ENCODE results near the gene ARPIN.
"Not testable (repeated sequence)": the region's sequence is repeated elsewhere in the genome, so short reads cannot be mapped to it uniquely, and the experiment has no call there.

The ARPIN gene

DNA sequence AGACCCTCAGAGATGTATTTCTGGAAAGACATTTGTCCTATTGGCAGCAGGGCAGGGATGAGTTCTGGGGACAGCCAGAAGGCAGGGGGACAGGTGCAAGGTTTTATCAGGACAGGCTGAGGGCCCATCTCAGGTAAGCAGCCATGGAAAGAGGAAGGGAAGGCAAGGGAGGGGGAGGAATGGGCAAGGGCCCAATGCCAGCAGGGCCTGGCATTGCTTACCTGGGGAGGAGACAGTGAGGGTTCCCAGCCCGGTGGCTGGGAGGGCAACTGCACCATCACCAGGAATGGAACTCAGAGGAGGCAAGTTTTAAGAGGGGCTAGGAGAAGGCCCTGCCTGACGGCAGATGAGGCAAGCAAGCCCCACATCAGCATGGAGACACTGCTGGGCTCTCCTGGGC is 3.1 kb downstream of the ARPIN start:
- no peak for DNase-seq

DNA sequence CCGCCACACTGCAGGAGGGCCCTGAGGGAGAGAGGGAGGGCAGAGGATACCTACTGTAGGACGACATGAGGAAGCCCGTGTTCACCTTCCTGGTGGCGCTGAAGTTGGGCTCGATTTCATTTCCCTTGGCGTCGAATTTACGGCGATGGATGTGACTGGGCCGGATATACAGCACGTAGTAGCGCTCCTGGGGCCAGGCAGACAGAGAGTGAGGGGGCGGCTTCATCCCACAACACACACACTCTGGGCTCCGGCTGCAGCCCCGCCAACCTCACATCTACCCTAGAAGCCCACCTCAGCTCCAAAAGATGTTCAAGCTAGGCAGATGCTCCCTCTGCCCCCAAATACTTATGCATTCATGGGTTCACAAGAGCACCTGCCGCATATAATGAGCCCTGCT is 4.5 kb downstream of the ARPIN start:
- DNase-seq, result no peak

DNA sequence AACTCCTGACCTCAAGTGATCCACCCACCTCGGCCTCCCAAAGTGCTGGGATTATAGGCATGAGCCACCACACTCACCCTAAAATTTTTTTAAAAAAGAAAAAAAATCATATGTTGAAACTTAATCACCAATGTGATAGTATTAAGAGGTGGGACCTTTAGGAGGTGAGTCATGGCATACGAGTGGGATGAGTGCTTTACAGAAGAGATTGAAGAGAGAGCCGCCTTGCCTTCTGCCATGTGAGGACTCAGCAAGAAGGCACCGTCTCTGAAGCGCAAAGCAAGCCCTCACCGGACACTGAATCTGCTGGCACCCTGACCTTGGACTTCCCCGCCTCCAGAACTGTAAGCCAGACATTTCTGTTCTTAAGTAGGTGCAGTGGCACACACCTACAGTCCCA is 5.5 kb downstream of the ARPIN start:
- no peak for DNase-seq

DNA sequence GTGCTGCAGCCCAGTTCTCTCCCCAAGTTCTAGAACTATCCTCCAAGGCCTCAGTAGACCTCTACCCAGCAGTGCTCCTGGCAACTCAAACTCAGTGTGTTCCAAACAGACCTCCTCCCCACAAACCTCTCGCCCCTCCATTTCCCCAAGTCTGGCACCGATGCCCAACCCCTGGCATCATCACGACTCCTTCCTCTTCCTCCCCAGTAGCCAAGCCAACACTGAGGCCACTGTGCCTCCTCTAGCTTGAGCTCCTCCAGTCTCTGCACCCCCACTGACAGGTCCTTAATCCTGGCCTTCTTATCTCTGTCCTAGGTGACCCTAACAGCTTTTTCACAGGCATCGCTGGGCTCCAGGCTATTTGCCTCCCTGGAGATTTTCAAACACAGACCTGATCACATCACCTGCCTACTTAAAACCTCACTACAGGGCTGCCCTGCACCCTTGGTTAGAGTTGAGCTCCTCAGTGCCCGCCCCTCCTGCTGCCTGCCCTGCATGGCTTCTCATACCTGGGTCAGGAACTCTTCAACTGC is 6.8 kb downstream of the ARPIN start:
- no peak for DNase-seq

DNA sequence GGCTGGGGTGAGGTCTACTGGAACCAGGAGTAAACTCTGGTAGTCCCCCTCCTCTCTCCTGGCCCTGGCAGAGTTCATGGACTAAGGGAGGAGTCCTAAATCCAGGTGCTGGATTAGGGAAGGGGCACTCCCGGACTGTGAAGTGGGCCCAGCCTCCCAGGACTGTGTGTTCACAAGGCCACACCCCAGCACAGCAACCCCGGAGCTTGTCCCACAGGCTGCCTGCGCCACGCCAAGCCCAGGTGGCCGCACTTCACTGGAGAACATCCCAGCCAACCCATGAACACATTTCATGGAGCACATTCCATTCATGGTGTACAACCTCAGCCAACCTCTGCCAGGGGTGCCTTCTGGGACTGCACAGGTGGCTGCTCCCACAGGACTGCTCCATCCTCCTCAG is 8.2 kb downstream of the ARPIN start:
- no peak for DNase-seq

DNA sequence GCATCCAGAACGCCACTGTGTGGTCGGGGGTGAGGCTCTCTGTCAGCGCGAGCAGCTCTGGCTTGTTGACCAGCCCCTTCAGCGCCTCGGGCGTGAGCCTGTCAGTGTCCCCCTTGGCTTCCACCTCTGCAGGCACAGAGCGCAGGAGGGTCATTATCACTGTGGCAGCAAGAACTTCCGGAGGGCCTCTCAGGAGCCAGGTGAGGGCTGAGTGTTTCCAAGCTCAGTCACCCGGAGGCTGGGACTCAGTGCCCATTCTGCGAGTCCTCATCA is 9.0 kb downstream of the ARPIN start:
- DNase-seq, result no peak

DNA sequence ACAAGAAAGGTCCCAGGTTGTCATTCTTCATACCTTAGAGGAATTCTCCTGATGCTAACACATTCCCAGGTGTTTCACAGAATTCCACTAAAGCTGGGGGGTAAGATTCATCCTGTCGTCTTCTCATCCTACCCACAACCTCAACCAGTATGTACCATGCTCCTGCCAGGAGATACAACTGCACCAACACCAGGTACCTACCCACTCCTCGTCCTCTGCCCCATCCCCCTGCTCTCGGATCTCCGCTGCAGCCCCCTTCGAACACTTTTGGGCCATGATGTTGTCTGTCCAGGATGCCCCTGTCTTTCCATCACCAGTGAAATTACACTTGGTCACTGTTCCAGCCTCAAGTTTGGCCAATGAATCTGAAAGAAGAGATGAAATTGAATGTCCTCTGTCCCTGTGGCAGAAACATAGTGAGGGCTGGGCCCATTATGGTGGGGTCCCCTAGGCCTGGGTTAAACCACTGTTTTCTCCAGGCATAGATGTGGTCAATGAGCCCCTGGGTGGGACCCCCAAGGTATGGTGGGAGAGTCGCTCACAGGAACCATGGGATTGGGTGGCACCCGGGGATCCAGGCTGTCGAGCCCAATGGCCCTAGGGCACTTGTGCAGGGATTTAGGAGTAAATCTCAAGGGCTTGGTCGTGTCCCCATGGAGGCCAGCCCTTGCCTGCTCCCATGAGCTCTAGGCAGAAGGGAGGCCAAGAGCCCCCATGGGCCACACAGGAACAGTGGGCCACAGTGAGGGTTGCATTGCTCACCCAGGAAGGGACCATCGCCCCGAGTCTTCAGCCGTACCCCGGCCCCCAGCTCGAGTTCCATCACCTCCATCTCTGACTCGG is 9.5 kb downstream of the ARPIN start:
- no peak for DNase-seq

DNA sequence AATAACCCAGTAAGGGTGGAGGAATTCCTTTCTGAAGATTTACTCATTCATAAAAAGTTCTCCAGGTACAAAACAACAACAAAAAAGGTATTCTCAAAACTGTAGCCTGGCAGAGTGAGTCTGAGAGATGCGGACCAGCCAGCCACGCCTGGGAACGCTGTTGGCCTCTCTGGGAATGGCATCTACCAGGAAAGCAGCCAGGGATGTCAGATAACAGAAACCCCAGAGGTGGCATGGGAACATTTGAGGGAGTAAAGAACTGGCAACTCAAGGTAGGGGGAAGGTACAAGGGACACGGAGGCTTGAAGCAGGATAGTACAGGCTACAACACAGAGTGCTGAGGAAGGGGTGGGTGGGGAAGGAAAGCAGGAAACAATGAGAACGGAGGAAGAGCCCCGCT is 11.9 kb downstream of the ARPIN start:
- DNase-seq, result no peak

DNA sequence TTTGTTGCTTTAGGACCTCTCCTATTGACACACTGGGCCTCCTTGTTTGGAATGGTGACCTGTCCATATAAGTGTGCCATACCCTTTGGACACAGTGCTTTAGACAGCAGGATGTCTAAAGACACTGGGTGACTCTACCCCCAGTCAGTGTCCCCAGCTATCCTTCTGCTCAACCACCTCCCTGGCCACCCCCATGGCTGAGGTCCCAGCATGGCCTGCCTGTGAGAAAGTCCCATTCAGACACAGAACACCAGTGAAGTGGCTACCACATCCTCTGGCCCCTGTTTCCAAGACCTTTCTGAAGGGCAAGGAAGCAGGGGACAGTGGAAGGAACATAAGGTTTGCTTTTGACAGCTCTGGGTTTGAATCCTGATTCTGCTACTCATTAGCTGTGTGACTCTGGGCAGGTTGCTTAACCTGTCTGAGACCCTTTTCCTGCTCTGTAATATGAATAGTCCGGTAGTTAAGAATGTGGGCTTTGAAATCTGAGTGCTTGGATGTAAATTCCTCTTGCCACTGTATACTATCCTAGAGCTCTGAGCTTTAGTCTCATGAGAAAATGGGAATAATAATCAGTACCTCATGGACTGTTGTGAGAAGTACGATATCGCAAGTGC is 12.7 kb downstream of the ARPIN start:
- DNase-seq, result no peak

DNA sequence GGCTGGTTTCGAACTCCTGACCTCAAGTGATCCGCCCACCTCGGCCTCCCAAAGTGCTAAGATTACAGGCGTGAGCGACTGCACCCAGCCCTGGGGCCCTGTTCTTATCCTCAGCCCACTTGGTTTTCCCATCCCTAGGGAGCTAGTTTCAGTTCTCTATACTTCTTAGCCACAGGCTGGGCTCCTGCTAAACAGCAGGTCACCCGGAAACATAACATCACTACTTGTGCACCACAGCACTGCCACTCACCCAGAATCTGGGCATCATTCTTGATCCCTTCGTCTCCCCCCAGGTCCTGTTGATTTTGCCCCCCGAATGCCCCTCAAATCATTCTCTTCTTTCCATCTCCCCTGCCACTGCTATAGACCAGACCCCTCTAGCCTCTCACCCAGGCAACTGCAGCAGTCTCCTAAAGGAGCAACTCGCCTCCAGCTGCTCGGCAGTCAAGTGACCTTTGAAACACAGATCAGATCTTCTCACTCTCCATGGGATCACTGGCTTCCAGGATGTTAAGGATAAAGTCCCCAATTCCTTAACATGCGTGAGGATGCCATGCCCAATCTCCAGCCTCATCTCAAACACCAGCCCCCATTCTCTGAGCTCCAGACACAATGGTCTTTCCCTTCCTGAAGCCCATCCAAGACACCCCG is 13.3 kb downstream of the ARPIN start:
- DNase-seq, result no peak

DNA sequence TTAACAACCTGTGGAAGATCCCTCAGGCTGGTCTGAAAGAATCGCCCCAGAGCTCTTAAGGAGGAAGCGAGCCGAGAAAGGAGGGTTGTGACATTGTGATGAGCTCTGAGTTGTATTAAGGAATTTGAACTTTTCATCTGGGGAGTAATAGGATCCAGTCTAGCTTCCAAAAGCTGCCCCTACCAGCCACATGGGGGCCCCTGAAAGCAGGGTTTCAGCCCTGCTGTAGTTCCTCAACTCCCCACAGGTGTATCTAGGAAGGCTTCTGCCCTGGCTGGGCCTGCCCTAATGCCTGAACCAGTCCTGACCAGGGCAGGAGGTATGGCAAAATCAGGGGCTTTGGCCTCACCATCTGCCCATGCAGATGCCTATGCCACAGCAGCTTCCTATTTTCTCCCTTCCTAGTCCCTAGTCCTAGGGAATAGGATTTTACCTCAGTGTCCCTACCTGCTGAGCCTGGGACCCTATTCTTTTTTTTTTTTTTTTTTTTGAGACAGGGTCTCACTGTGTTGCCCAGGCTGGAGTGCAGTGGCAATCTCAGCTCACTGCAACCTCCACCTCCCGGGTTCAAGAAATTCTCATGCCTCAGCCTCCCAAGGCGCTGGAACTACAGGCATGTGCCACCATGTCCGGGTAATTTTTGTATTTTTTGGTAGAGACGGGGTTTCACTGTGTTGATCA is 14.0 kb downstream of the ARPIN start:
- peak; percentile 30 to 80 for DNase-seq

DNA sequence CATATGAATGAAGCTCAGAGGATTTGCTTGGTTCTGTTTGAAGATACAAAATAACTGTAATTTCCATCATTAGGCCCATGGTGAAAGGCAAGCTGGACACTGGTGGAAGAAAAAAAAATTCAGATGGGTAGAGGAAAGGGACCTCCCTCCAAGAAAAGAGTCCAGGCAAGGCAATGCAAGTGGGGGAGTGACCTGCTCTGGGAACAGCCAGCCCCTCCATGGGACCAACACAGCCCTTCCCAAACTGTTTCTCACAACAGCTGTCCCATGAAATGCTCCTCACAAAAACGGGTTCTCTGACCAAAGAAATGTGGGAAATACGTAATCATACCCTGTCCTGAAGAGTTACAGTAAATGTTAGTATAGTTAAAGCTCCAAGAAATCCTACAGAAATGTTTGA is 14.6 kb downstream of the ARPIN start:
- no peak for DNase-seq

DNA sequence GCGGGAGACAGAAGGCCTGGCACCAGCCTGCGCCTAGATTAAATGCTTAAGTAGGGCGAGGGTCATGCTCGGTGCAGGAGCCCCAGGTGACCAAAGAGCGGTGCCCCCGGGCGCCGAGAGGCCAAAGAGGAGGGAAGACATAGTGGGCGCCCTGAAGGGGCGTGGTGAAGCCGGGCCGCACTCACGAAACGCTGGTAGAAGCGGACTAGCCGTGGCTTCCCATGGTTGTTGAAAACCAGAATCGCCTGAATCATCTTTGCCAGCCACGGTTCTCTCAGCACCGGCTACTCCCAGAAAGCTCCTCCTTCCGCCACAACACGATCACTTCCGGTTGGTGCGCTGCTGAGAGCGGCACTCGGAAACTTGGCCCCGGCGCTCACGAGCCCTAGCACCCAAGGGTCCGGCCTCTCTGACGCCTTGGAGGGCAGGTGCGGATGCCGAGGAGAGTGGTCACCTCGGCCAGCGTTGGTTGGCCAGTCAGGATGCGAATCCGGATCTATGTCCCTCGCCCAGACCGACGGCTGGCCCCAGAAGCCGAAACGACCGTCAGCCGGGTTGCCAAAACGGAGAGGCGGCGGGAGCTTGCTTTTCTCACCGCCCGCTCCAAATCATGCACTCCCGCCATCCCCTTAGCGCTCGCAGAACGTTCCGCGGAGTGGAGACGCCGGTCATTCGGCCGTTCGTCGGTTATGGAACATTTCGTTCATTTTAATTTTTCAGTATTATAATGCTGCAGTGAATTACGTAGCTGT is 18.9 kb downstream of the ARPIN start, which contains the start of gene AP3S2:
TSS of gene AP3S2 (minus strand) at position 299 of the 752 bp plus-strand sequence. CDS start at position 254, 45 bp downstream.
- DNase-seq, result peak; percentile 92 to 96

DNA sequence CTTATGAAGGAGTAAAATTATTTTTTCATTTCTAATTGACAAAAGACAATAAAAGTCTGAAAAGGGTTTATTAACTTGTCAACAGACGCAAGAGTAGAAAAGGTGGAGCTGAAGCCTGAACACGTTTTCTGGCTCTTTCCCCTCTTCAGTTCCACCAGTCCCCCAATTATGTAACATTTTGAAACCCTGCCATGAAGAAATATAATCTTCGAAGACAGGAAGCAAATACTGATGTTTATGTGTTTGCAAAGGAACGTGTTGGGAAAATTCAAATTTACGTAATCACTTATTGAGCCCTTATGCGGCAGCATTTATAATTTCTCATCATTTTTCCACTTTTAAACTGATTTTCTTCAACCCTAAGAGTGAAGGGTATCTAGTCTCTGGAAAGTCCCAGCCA is 19.7 kb downstream of the ARPIN start:
- DNase-seq, result no peak

DNA sequence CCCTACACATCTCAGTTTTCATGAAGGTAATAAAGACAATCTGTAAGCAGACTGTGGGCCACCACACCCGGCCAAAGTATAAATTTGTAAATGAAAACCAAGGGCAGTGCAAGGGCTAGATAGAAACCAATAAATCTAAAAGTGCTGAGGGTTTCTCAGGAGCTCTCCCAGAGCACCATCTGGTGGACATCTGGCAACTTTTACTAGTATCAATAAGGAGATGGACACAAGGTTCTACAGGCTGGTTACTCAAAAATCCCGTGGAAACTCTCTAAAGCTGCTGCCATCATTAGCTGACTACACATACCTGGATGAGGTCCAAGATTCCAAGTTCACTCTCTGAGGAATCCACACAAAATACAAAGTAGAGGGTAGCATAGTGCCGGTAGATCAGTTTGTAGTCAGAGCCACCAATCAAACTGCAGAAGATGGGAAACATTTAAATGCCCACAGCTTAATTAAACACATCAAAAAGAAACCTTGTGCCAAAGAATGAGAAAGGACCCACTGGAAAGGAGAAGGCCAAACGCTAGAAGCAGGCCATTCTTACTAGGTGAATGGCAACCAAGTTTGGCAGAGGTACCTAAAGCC is 24.4 kb downstream of the ARPIN start:
- peak; percentile 30 to 49 for DNase-seq

DNA sequence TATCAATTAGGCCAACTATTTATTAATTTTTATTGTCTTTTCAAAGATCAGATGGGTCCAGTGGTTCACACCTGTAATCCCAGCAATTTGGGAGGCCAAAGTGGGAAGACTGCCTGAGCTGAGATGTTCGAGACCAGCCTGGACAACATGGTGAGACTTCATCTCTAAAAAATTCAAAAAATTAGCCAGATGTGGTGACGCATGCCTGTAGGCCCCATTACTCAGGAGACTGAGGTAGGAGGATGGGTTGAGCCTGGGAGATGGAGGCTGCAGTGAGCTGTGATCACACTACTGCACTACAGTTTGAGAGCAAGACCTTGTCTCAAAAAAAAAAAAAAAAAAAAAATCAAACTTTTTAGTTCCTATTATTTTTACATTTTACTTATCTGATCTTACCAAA is 27.1 kb downstream of the ARPIN start:
- no peak for DNase-seq

DNA sequence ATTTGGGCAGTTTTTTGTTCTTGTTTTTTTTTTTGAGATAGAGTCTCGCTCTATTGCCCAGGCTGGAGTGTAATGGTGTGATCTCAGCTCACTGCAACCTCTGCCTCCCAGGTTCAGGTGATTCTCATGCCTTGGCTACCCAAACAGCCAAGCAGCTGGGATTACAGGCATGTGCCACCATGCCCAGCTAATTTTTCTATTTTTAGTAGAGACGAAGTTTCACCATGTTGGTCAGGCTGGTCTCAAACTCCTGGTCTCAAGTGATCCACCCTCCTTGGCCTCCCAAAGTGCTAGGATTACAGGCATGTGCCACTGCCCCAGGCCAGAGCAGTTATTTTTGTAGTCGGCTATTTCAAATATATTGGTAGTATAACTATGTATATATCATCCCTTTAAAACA is 27.6 kb downstream of the ARPIN start:
- DNase-seq, result not testable (repeated sequence)

DNA sequence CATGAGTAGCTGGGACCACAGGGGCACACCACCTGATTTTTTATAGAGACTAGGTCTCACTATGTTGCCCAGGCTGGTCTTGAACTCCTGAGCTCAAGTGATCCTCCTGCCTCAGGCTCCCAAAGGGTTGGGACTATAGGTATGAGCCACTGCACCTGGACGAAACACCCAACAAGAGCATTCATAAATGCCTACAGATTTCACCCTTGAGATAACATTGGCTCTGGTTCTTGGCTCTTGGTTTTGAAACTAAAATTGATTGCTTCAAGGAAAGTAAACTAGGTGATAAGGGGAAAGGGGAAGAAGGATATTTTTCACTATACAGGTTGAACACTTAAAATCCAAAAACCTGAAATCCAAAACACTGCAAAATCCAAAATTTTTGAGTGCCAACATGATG is 29.2 kb downstream of the ARPIN start:
- DNase-seq, result no peak

DNA sequence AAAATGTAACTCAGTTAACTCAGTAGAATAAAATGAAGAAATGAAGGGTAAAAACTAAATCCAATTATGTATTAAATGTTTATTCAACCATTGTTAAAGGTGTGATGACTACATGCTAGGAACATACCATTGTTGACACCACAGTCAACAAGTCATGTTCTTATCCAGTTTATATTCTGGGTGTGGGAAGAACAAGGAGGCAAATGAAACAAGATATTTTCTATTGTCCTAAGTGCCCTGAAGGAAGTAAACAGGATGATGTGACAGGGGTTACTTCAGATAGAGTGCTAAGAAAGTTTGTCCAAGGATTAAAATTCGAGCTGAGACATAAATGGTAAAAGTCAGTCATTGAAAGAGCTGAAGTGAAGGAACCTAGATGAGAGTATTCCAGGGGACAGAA is 32.0 kb downstream of the ARPIN start:
- no peak for DNase-seq

DNA sequence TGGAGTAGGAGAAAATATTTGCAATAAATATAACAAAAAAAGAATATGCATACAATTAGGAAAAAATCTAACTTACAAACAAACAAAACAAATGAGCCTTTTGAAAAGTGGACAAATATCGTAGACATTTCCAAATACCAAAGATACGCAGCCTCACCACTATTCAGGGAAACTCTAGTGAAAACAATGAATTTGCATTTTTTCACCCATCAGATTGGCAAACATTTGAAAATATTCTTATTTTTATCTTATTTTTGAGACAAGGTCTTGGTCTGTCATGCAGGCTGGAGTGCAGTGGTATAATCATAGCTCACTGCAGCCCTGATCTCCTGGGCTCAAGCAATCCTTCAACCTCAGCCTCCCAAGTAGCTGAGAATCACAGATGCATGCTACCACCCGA is 34.4 kb downstream of the ARPIN start:
- no peak for DNase-seq

DNA sequence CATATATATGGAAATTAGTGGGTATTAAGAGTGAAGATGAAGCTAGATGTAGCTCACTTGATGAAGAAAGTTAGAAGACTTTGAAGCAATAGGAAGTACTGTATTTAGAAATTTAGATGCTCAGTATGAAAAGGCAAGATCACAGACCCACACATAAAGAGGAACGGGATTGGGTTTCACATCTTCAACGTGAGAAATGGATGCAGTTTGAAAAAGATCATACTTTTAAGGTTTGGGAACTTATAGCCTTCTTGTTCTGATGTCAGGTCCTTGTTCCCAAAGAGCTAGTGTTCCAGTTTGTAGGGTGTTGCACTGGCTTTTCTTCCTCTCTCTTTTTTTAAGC is 35.7 kb downstream of the ARPIN start:
- no peak for DNase-seq

DNA sequence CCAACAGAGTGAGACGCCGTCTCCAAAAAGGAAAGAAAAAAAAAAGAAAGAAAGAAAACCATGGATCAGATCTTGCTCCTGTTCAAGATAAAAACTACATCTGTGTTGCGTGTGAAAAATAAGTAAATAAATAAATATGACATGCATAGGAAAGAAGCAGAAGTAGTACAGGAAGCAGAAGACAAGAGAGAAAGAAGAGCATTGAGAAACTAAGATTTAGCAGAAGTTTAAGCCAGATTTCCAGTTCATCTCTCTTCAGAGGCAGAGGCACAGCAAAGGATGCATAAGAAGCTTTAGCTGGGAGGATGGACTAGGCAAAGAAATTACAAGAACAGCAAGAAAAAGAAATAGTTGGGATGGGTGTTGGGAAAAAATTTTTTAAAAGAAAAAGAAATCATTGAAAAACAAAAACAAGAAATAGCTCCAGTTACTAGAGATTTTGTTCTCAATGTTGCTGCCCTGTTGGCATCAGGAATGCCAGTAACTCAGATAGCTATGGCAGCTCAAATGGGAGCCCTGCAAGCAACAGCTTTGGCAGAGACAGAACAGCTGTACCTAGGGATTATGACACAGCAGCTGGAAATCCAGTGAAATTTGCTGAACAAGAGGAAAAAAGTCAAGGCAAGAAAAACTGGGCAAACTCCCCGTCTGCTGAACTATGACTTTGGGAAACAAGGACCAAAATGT is 36.2 kb downstream of the ARPIN start:
- no peak for DNase-seq
